HG02623 (cell line): ENCODE measurements around the gene UBL7.
"Not testable (repeated sequence)": the region's sequence is repeated elsewhere in the genome, so short reads cannot be mapped to it uniquely, and the experiment has no call there.

Experiments used
- ATAC-seq: cut with Tn5 transposase; IDR thresholded peaks from one replicate; pipeline ENCODE4 v1.9.1; 2021; ENCODE audit warnings: moderate library complexity; ENCODE audit not compliant: unreplicated experiment

Gene UBL7, protein sequence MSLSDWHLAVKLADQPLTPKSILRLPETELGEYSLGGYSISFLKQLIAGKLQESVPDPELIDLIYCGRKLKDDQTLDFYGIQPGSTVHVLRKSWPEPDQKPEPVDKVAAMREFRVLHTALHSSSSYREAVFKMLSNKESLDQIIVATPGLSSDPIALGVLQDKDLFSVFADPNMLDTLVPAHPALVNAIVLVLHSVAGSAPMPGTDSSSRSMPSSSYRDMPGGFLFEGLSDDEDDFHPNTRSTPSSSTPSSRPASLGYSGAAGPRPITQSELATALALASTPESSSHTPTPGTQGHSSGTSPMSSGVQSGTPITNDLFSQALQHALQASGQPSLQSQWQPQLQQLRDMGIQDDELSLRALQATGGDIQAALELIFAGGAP

DNA sequence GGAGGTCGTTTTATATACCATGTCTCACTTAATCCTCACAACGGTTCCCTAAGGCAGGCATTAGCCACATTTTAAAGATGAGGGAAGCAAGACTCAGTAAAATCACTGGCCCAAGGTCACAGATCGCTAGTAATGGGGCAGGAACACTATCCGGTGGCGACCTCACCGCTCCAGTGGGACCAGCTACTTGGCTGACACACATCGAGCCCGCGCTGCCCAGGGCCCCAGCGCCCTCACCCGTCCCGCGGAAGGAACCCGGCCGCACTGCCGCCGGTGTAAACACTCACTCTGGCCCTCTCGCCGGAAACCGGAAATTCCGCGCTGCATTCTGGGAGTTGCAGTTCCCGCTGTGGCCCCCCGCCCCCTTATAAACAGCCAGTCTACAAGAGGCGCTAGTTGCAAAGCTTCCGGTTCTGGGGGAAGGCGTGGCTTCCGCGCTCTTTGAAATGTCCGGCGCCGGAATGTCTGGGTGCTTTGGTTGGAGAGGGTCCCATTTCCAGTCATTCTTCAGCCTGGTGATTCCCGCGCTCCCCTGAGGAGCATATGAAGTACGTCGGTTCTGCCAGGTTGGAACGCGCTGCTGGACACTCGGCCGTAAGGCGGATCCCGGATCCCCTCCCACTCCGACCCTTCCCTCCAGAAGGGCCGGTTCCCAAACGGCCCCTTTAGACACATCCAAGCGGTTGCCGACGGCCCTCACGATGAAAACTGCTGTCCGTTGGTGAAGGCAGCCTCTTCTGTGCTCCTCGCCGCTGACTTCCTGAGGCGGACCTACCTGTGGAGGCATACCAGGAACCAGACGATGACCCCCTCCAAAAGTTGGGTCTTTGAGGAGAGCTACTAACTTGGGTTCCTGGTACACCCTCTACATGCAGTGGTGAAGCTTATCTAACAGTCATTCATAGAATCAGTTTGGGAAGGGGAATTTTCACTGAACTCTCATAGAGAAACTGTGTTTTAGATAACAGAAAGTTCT lies at the start of gene UBL7:
UBL7 (minus strand) TSS at position 290 of the 976 bp plus-strand sequence. CDS start 2,293 bp downstream, outside the sequence.
- ATAC-seq, result peak; percentile 80

DNA sequence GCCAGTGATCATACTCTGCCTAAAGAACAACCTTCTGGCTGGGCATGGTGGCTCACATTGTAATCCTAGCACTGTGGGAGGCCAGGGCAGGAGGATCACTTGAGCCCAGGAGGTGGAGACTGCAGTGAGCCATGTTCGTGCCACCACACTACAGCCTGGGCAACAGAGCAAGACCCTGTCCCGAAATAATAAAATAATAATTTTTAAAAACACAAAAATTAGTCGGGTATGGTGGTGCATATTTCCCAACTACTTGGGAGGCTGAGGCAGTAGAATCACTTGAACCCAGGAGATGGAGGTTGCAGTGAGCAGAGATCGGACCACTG lies 45.5 kb upstream of the UBL7 start:
- no peak for ATAC-seq

DNA sequence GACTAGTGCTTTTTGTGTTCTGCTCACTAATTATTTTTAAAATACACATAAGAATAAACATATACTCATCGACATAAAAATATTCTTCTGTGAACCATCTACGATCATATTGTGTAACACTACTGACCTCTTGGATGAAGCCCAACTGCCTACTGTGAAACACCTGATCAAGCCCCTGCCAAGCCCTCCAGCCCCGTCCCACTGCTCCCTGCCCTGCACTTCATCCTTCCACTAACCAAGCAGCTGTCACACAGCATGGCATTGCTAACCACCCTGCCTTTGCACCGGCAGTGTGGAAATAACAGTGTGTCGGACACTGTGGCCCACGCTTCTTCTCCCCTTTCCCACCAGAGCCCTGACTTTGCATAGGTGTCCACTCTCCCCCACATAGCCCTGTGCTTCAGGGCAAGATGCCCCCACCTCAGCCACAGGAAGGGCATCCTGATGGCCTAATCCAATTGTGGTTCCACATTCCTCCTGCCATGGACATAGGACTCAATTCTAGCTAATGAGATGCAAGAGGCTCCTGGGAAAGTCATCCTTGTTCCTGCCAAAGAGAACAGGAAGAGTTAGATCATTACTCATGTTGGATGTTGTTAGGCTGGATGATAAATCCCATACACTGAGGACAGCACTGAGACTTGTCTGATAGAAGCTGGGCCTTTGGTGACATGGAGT lies 45.0 kb upstream of the UBL7 start:
- ATAC-seq, result no peak

DNA sequence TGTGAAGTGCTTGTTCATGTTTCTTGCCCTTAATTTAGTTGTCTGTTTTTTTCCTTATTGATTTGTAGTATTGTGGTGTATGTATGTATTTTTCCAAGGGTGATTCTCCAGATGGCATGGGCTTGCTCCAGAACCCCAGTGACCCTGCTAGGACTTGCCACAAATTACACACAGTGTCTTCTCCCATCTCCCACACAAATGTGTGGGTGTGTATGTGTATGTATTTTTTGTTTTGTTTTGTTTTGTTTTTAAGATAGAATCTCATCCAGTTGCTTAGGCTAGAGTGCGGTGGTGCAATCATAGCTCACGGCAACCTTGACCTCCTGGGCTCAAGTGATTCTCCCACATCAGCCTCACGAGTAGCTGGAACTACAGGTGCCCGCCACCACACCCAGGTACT lies 43.9 kb upstream of the UBL7 start:
- no peak for ATAC-seq

DNA sequence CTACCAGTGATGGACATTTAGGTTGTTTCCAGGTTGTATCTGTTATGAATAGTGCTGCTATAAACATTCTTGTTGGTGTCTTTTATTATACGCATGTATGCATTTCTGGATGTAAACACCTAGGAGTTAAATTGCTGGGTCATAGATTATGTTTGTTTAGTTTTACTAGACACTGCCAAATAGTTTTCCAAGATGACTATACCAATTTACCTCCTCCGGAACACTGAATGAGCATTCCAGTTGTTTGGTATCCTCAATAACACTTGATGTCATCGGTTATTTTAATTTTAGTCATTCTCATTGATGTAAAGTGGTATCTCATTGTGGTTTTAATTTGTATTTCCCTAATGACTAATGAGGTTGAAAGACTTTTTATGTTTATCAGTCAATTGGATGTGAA lies 43.5 kb upstream of the UBL7 start:
- ATAC-seq, result no peak

DNA sequence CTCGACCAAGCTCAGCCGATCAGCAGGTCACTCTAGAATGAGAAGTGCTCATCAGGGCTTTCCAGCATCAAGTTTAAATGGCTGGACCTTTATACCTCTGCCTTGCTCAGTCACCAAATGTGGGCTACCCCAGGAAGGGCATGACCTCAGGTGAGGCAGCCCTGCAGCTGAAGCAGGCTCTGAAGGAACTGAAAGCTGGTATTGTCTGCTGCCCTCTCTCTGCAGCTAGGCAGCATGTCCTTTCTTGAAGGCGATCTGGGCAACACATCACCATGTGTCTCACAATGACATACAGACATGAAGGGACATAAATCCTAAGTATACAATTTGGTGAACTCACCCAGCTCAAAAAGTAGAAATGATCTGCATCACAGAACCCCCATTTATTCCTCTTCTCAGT lies 41.3 kb upstream of the UBL7 start:
- no peak for ATAC-seq

DNA sequence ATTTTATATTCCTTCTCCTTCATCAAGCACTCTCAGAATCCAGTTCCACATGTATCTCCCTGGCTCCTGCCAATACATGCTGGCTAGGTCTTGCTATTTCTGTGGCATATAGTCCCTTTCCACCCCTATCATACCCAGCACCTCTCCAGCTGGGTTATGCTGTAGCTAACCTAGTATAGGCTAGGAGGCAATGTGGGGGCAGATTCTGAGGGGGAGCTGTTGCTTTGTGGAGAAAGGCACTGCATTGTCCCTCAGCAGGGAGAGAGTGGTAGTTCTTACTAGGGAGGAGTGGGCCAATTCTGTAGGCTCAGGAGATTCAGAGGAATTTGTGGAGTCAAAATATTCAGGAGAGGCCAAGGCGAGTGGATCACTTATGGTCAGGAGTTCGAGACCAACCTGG lies 39.4 kb upstream of the UBL7 start:
- no peak for ATAC-seq

DNA sequence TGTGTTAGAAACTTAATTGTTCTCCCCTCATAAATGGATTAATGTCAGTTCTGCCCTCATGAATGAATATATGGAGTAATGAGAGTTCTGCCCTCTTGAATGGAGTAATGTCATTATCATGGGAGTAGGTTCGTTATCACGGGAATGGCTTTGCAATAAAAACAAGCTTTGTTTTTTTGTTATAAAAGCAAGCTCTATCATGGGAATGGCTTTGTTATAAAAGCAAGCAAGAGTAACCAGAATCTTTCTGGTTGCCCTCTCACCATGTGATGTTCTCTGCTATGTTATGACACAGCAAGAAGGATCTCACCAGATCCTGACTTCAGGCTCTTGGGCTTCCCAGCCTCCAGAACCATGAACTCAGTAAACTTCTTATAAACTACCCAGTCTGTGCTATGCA lies 38.4 kb upstream of the UBL7 start:
- ATAC-seq, result no peak

DNA sequence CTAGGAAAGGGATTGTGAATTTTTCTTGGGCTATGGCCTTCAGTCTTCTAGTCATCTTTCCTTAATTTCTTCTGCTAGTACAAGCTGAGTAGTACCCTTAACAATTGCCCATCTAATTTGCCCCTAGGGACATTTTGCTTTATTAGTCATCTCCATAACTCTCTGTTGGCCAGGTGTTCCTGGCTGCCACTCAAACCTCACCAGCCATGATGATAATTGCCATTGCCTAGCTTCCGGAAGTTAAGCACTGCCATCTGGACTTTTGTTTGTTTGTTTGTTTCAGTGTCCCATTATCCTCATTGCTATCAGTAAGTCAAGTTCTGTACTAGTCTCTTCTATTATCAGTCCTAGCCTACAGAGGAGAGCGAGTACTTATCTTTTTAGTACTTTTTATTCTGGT lies 36.6 kb upstream of the UBL7 start:
- ATAC-seq, result no peak

DNA sequence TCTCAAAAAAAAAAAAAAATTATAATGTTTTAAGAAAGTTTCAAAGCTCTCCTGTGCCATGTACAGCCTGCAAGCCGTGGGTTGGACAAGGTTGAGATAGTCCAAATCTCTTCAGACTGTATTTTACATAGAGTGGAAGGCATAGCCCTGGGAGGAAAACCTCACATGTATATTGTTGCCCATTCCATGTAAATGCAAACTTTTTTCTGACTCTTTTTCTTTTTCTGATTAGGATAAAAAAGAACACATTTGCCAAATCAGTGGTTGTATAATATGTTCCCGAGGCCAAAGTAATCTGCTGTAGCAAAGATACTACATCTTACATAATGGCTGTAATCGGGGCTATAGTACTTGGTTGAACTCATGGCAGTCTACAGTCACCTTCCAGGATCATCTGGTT lies 35.7 kb upstream of the UBL7 start:
- ATAC-seq, result no peak

DNA sequence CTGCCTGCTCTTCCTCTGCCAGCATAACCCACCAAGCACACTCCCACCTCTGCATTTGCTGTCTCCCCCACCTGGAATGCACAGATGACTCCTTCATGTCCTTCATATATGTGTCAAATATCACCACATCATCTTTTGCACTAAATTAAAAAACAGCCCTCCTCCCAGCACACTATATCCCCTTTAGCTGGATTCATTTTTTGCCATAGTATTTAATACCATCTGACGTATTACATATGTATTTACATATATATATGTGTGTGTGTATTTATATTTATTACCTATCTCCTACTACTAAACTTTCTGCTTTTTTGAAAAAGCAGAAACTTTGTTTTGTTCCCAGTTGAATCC lies 29.4 kb upstream of the UBL7 start:
- no peak for ATAC-seq

DNA sequence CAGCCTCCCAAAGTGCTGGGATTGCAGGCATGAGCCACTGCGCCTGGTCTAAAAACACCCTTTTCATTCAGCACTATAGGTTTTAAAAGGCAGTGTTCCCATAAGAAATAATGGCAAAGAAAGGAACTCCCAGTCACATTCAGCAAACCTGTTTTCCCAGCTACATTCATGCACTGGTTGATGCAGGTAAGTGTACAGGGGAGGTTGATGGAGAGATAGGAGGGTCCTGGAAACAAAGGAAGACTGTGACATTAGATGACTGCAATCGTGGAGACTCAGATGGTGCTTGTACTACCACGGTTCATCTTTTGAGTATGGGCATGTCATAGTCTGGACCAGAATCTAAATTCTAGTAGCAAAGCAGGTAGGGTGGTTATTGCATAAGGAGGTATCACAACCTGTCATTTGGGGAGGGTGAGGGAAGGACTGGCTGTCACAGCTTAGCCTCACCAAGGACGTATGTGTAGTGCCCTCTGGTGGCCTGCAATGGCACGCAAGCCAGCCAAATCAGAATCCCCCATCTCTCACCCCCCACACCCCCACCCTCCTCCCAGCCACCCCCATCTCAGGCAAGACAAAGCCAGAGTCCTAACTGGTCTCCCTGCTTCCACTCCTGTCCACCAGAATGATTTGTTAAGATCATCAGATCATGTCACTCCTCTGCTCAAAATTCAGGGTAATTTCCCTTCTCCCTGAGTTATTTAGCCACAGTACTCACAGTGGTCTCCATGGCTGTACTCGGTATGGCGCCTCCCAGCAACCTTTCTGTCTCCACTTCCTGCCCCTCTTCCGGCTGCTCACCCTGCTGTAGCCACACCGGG lies 28.8 kb upstream of the UBL7 start:
- no peak for ATAC-seq

DNA sequence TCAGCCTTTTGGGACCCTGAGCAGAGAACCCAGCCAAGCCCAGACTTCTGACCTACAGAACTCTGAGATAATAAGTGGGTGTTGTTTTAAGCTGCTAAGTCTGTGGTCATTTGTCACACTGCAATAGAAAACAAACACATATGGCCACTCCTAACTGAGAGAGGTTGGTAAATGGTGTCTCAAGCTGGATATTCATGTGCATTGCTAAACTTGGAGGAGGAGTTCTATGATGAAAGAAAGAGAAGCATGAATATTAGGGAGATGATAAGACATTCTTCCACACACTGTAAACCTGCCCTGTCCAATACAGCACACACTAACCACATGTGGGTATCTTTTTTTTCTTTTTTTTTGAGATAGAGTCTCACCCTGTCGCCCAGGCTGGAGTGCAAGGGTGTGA lies 27.8 kb upstream of the UBL7 start:
- no peak for ATAC-seq

DNA sequence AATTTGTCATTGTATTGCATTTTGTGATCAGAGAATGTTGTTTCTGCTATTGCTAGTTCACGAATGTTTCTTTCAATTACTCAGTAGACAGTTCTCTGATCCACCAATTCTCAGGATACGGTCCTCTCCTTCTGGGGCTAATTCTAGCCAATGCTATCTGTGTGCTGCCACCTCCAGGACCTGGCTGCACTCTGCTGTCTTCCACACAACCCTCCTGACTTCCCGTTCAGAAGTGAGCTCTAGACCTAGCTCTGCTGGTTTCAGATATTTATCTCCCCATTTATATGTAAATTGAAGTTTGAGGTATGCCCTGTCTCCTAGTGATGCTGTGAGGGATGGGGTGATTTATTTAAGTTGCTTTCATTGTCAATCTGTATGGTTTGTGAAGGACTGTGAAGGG lies 21.7 kb upstream of the UBL7 start:
- ATAC-seq, result no peak

DNA sequence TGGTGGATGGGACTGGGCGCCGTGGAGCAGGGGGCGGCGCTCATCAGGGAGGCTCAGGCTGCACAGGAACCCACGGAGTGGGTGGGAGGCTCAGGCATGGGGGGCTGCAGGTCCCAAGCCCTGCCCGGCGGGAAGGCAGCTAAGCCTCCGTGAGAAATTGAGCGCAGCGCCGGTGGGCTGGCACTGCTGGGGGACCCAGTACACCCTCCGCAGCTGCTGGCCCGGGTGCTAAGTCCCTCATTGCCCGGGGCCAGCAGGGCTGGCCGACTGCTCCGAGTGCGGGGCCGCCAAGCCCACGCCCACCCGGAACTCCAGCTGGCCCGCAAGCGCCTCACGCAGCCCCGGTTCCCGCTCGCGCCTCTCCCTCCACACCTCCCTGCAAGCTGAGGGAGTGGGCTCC lies 19.4 kb upstream of the UBL7 start:
- not testable (repeated sequence) for ATAC-seq

DNA sequence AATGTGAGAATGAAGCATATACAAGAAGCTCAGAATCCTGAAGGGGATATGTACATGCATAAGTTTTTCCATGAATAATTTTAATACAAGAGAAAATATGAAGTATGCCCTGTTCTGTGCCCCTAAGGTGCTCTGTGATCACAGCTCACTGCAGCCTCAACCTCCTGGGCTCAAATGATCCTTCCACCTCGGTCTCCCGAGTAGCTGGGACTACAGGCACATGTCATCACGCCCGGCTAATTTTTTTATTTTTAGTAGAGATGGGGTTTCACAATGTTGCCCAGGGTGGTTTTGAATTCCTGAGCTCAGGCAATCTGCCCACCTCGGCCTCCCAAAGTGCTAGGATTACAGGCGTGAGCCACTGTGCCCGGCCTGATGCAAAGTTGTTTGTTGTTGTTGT lies 10.7 kb upstream of the UBL7 start:
- not testable (repeated sequence) for ATAC-seq

DNA sequence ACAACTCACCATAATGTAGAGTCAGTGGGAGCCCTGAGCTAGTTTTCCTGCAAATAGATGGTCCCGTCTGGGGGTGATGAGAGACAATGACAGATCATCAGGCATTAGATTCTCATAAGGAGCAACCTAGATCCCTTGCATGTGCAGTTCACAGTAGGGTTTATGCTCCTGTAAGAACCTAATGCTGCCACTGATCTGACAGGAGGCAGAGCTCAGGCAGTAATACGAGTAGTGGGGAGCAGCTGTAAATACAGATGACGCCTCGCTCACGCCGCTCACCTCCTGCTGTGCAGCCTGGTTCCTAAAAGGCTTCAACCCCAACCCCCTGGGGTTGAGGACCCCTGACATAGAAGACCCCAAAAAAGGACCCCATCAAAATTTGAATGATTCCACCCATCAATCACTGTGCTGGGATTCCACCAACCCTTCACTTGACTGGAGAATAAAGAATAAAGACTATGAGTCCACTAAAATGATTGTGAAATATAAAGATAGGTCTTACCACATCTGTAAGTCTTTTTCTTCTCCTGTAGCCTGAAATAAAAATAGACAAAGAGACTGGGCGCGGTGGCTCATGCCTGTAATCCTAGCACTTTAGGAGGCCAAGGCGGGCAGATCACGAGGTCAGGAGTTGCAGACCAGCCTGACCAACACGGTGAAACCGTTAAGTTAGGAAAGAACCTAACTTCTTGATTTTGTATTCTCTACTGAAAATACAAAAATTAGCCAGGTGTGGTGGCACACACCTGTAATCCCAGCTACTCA lies 9.9 kb upstream of the UBL7 start:
- ATAC-seq, result no peak

DNA sequence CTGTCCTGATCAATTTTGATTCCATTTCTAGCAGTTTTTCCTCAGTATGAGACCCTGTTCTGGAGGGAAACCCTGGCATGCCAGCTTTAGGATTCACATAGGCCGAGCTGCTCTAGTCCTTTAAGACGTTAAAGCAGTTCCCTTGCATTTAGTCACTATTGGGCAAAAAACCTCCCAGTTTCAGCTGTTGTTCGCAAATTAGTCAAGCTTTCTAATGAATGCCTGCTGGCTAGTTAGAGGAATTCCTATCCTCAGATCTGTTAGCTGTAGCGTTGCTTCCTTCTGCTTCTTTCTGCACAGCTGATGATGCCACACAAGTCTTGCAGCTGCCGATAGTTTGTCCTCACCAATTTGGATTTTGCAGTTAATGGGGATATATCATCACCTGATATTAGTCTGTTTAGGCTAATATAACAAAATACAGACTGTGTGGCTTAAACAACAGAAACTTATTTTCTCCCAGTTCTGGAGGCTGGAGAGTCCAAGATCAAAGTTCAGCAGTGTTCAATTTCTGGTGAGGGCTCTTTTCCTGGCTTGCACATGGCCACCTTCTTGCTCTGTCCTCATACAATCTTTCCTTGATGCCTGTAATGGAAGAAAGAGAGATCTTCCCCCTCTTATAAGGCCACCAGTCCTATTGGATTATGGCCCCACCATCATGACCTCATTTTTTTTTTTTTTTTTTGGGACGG lies 7.5 kb upstream of the UBL7 start:
- ATAC-seq, result no peak

DNA sequence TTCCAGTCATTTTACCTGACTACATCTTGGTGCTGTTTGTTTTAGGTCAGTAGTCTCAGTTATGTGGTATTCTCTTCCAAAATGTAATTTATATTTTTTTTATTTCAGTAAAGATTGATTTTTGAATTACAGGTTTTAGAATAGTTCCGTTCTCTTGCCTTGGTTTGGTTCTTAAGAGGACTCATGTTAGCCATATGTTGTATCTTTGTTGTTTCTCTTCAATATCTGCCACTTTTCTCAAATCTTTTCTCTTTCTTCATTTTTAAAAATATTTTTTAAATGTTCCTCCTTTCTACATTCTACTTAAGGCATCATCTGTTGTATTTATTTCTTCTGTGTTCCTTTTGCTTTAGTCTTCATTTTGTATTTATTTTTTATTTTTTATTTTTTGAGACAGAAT lies 5.6 kb upstream of the UBL7 start:
- ATAC-seq, result no peak

DNA sequence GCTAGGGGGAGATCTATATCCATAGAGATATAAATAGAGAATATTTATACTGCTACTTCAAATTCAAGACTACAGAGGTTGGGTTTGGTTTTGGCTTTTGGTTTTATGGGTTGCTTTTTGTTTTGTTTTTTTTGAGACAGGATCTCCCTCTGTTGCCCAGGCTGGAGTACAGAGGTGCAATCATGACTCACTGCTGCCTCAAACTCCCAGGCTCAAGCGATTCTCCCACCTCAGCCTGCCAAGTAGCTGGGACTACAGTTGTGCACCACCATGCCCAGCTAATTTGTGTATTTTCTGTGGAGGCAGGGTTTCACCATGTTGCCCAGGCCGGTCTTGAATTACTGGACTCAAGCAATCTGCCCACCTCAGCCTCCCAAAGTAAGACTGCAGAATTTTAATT lies 3.9 kb upstream of the UBL7 start:
- ATAC-seq, result no peak
